Activated CD8-positive, alpha-beta memory T cell treated with anti-CD3 and anti-CD28 coated beads, Interleukin-2, amount 50 U/mL, for 1 hour (primary cell): ENCODE data around the gene C5AR2.
A peak's percentile ranks its signal among the peaks of the same experiment; 100 is the strongest.
"Not testable (repeated sequence)": the region's sequence is repeated elsewhere in the genome, so short reads cannot be mapped to it uniquely, and the experiment has no call there.

Experiments
- DNase-seq: peaks from one replicate; pipeline ENCODE4 v3.0.0-alpha.2; 2020; ENCODE audit errors: extremely low read depth

Gene C5AR2

DNA sequence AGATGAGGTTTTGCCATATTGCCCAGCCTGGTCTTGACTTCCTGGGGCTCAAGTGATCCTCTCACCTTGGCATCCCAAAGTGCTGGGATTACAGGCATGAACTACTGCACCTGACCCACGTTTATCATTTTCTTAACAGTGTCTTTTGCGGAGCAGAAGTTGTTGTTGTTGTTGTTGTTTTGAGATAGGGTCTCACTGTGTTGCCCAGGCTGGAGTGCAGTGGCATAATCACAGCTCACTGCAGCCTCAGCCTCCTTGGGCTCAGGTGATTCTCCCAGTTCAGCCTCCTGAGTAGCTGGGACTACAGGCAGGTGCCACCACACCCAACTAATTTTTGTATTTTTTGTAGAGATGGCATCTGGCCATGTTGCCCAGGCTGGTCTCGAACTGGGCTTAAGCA lies 55.6 kb downstream of the C5AR2 start:
- DNase-seq: not testable (repeated sequence)

DNA sequence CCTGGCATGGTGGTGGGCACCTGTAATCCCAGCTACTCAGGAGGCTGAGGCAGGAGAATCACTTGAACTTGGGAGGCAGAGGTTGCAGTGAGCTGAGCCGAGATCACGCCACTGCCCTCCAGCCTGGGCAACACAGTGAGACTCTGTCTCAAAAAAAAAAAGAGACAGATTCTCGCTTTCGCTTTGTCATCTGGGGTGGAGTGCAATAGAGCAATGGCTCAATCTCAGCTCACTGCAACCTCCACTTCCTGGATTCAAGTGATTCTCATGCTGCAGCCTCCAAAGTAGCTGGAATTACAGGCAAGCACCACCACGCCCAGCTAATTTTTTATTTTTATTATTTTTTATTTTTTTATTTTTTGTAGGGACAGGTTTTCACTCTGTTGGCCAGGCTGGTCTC lies 56.7 kb downstream of the C5AR2 start:
- not testable (repeated sequence) for DNase-seq

DNA sequence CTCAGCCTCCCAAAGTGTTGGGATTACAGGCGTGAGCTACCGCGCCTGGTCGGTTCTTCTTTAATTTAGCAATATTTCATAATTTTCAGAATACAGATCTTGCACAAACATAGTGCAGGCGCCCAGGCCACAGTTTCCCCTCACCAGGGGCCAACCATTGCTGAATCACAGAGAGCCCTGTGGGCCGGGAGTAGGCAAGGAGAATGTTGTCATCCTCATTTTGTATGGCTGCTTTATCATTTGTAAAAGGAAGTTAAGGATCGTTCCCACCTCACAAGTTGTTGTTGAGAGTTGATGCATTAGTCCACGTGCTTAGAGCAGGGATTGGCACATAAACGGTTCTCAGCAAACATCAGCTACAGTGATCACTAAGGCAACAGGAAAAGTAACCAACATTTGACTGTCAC lies 57.2 kb downstream of the C5AR2 start:
- no peak for DNase-seq

DNA sequence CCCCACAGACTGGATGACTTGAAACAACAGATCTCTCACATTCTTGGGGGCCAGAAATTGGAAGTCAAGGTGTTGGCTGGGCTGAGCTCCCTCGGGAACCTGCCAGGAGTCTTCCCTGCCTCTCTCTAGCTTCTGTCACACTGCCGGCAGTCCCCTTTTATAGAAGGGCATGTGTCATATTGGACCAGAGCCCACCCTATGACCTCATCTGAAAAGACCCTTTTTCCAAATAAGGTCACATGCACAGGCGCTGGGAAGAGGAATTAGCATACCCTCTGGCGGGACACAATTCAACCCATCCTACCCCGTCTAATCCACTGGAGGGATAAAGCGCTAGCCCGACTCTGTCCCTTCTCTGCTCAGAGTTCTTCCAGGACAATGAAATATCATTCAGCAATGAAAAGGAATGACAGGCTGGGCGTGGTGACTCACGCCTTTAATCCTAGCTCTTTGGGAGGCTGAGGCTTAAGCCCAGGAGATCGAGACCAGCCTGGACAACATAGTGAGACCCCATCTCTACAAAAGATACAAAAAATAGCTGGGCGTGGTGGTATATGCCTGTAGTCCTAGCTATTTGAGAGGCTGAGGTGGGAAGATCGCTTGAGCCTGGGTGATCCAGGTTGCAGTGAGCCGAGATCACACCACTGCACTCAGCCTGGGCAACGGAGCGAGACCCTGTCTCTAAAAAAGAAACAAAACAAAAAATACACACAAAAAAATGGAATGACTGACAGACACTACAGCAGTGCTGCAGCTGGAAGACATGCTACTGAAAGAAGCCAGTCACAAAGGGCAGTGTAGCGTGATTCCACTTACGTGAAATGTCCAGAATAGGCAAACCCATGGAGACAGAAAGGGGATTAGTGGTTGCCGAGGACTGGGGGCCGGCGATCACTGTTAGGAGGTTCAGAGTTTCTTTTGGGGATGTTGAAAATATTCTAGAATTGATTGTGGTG lies 58.8 kb downstream of the C5AR2 start:
- DNase-seq: no peak

DNA sequence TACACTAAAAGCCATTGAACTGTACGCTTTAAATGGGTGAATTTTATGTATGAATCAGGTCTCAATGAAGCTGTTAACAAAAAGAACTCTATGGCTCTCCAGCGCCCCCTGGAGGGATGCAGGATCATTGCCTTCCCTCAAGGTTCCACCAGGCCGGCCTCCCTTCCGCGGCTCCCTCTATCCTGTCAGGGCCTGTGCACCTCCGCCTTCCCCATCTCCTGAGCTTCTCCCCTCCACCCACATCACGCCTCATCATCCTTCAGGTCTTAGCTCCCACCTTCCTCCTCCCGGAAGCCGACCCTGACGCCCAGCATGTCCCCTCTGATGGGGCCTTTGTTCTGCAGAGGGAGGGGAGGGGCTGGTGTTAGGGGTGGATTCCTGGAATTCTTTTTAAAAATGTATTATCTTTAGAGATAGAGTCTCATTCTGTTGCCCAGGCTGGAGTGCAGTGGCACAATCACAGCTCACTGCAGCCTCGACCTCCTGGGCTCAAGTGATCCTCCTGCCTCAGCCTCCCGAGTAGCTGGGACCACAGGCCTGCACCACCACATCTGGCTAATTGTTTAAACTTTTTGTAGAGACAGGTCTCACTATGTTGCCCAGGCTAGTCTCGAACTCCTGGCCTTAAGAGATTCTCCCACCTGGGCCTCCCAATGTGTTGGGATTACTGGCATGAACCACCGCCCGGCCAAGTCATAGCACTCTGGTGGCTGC lies 59.7 kb downstream of the C5AR2 start:
- DNase-seq: peak; percentile 31
